ENCODE results near the gene DENND1A. TPM values are rescaled to one million over a fixed set of nuclear protein-coding genes. Genes with fewer than 3 reads are reported as not detected.

DENND1A gene
- total RNA-seq, 4 donors from 2014 or later = 20.9 to 33.6 (median 23.7) TPM

DNA sequence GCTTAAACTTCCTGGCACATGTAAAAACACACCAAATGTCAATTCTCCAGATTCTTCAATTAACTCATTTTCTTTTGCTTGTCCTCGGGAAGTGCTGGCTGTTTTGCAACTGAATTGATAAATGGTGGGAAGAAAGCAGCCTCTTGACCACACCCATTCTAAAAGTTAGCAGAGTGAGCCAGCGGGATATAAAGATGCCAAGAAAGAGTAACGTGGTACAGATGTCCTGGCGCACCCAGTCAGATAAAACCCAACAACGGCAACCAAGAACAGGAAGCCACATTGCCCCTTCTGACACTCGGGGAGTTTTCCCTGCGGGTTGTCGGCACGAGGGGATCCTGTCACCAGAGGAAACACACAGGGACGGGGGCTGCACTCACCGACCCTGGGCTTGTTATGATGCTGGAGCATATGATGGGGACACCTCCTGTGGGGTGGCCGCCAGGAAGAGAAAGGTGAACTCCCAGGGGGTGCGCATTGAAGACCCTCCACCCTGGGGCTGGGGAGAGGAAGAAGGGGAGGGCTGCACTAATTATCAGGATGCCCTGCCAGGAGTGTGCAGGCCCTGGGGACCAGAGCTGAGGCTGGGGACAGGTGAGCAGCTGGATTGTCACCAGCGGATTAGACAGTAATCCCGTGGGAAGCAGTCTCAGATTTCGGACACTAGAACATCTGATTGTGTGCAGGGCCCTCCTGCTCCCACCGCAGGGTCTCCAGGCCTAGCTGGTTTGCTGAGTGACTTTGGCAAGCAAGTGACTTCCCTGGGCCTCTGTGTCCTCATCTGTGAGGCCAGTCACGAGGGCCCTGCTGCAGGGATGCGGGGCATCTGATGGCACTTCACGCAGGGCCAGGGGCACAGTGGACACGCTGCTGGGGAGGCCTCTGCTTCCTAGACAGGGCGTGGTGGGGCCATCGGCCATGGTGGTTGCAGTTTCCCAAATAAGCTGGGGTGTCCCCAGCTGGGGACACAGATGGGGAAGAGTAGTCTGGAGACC lies 514.7 kb downstream of the DENND1A start:
- H3K4me3 ChIP-seq = no peak overlapping the region
- H3K27me3 ChIP-seq = no peaks in the 10 kb centered on the region
- WGBS, 2 donors (ENCODE audit: low coverage in 1 of 2) = 75 to 82% methylated on average over 4 to 9 of the region's 23 CpGs
- no peak overlapping the region for H3K27ac ChIP-seq
- H3K9me3 ChIP-seq = no peaks in the 10 kb centered on the region
- TF ChIP-seq CTCF (IDR thresholded peaks at IDR 0.05) (no peak), EP300 (IDR thresholded peaks at IDR 0.05) (no peak), POLR2AphosphoS5 (IDR thresholded peaks at IDR 0.05) (no peak), POLR2A (IDR thresholded peaks at IDR 0.05) (no peak)
- ATAC-seq = no peak
- peaks cover 0 to 56% of the 10 kb centered on the region in 2 donors for H3K36me3 ChIP-seq
- no peaks in the 10 kb centered on the region for H3K4me1 ChIP-seq

DNA sequence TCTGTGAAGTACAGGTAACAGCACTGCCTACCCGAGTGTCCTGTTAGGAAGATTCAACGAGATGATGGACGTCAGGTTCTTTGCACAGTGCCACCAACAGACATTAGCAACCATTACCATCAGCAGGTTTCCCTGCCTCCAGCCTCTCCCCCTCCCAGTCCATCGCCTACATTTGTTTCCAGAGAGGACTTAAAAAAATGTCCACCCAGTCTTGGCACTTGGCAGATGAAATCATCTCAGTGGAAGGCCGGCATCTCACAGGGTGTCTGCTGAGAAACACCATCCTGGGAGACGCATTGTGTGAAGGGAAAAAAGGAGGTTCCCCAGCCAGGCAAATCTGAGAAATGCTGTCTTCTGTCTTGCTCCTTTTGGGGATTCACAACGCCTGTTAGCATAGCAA lies 515.7 kb downstream of the DENND1A start:
- H3K27me3 ChIP-seq = no peaks in the 10 kb centered on the region
- whole genome bisulfite sequencing, 2 donors (ENCODE audit: low coverage in 1 of 2) = 58 to 88% methylated on average over 3 to 7 of the region's 7 CpGs
- TF ChIP-seq CTCF (IDR thresholded peaks at IDR 0.05) (no peak), POLR2A (IDR thresholded peaks at IDR 0.05) (no peak), POLR2AphosphoS5 (IDR thresholded peaks at IDR 0.05) (no peak), EP300 (IDR thresholded peaks at IDR 0.05) (no peak)
- no peaks in the 10 kb centered on the region for H3K9me3 ChIP-seq
- H3K4me3 ChIP-seq = no peak overlapping the region
- H3K36me3 ChIP-seq = peaks cover 0 to 51% of the 10 kb centered on the region in 2 donors
- H3K27ac ChIP-seq = no peak overlapping the region
- H3K4me1 ChIP-seq = no peaks in the 10 kb centered on the region
- no peak for ATAC-seq

DNA sequence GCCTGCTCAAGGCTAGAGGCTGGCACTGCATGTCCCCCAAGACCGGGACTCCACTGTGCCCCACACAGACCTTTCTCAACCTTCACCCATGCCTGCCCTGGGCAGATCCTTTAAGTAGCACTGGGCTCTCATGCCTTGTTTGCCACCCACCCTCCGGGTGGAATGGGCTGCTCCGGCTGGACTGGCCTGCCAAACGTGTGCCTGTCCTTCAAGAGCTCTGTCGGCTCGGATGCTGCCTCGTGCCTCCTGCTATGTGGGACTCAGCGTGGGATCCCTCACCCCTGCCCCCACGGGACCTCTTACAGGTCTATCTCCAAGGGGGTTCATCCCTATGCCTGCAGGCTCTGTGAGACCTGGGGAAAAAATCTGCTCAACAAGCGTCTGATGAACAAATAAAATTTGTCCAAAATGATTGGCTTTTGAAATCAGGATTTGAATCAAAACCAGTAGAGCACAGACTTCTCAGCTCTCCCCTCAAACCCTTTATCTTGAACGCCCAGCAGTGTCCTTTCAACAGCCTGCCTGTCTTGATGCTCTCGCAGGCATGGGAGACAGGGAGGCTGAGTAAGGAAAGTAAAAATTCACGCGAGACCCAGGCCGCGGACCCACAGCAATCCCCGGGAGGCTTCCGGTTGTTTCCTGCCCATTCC lies 517.6 kb downstream of the DENND1A start:
- Histone ChIP-seq H3K27ac (no peak overlapping the region), H3K4me3 (no peak overlapping the region), H3K9me3 (no peaks in the 10 kb centered on the region), H3K36me3 (peaks cover 0 to 35% of the 10 kb centered on the region in 2 donors), H3K4me1 (no peaks in the 10 kb centered on the region), H3K27me3 (no peaks in the 10 kb centered on the region)
- TF ChIP-seq EP300 (IDR thresholded peaks at IDR 0.05) (no peak), POLR2A (IDR thresholded peaks at IDR 0.05) (no peak), CTCF (IDR thresholded peaks at IDR 0.05) (no peak), POLR2AphosphoS5 (IDR thresholded peaks at IDR 0.05) (no peak)
- 100% methylated on average over 1 of the region's 18 CpGs for WGBS, 2 donors (ENCODE audit: low coverage in 1 of 2)
- no peak for ATAC-seq

DNA sequence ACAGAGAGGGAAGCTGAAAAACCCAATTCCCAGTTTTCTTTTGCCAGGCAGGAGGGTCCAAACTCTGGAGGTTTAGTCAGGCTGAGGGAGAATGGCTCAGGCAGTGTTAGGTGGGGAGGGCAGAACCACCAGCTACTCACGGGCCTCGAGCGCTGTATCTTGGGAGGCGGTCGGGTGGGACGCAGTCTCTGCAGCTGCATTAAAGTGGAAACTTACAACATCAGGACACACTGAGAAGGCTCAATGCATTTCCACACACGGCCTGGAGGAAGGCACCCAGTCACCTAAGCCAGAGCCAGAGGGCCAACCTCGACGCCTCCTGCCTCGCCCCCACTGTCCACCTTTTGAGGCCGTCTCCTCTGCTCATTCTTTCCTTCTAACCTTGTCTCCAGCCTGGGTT lies 518.3 kb downstream of the DENND1A start:
- Histone ChIP-seq H3K4me3 (no peak overlapping the region), H3K36me3 (peaks cover 0 to 35% of the 10 kb centered on the region in 2 donors), H3K9me3 (no peaks in the 10 kb centered on the region), H3K27me3 (no peaks in the 10 kb centered on the region), H3K27ac (no peak overlapping the region), H3K4me1 (no peaks in the 10 kb centered on the region)
- ATAC-seq = no peak
- no peak for TF ChIP-seq POLR2AphosphoS5 (IDR thresholded peaks at IDR 0.05)
- TF ChIP-seq POLR2A (IDR thresholded peaks at IDR 0.05) = no peak
- no peak for TF ChIP-seq EP300 (IDR thresholded peaks at IDR 0.05)
- TF ChIP-seq CTCF (IDR thresholded peaks at IDR 0.05) = no peak
- 100% methylated on average over 5 of the region's 11 CpGs; no CpG with 5 or more reads in 1 of the 2 donors for WGBS, 2 donors (ENCODE audit: low coverage in 1 of 2)
